NCI-H1417 treated with DMSO at 0.1 percent for 48 hours (cell line): ENCODE data around the gene PKNOX1.
"Not testable (repeated sequence)": the region's sequence is repeated elsewhere in the genome, so short reads cannot be mapped to it uniquely, and the experiment has no call there.

Experiments used
- DNase-seq: peaks from one replicate; lab custom pipeline; 2025; lab: John Stamatoyannopoulos, UW

The PKNOX1 gene

GRCh38 chr21:42986125-42986783 is 11.9 kb downstream of the PKNOX1 start:
- DNase-seq, result no peak

DNA sequence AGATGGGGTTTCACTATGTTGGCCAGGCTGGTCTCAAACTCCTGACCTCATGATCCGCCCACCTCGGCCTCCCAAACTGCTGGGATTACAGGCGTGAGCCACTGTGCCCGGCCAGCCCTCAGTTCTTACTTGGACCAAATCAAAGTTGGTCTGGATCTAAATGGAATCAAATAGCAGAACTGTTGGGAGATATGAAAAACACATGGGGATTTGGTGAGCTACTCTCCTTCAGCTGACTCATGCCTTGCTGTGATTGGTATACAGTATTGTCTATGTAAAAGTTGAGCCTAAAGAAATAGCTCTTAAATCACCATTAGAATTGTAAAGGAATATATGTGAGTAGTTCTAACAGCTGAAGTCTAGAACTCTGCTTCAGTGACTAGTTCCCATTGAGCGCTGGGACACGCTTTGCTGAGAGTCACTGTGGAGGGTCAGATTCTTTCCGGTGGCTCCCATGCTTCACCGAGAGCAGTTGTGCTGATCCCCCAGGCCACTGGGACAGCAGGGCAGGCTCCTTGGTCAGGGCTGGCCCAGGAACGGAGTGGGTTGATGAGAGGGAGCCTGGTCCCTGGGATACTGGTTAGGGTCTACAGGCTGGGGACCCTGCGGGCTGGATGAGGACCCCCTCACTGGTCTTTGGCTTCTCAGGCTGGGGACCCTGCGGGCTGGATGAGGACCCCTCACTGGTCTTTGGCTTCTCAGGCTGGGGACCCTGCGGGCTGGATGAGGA is 14.0 kb downstream of the PKNOX1 start:
- DNase-seq, result no peak

GRCh38 chr21:42989370-42989769 is 15.0 kb downstream of the PKNOX1 start:
- DNase-seq, result not testable (repeated sequence)

DNA sequence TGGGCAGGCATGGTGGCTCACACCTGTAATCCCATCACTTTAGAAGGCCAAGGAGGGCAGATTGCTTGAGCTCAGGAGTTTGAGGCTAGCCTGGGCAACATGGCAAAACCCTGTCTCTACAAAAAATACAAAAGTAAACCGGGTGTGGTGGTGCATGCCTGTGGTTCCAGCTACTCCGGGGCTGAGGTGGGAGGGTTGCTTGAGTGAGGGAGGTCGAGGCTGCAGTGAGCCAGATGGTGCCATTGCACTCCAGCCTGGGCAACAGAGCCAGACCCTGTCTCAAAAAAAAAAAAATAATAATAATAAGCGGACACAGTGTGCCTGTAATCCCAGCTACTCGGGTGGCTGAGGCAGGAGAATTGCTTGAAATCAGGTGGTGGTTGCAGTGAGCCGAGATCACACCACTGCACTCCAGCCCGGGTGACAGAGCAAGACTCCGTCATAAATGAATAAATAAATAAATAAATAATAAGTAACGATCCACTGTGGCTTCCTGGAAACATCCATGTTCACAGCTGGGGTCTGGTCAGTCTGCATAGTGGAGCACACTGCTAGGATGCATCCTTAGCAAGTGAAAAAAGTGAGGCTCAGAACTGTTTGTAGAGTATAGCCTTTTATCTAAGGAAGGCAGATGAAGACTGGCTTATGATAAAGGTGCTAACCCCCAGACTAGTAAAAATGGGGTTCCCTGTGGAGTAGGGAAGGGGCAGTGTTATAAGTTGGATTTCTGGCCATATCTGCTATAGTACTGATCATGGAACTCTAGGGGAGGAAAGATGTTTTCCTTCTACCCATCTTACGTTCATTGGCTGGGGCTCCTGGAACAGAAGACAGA is 15.7 kb downstream of the PKNOX1 start:
- no peak for DNase-seq

- DNase-seq, result no peak
Observed at GRCh38 chr21:42991992-42992740, 17.8 kb downstream of the PKNOX1 start.

DNA sequence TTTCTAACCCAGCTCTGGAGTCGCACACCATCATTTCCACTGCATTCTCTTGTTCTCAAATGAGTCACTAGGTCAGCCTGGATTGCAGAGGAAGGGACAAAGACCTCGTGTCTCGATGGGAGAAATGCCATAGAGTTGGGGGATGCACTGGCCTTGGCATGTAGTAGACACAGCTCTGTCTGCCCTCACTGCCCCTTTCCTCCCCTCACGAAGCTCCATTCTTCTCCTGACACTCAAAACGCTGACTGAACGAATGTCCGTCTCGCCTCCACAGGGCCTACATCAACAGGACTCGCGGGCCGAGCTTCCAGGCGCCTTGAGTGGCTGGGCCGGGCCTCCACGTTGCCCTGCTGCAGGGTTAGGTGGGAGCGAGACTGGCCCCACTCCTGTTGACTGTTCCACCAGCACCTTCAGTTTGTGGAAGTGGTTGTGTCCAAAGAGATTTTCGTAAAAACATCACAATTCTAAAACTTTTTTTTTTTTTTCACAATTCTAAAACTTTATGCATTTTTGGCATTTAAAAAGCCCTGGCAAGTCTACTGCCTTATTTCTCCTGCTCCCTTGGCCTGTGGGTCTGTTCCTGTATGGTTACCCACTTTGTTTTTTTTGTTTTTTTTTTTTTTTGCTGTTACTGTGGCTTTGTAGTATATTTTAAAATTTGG is 18.8 kb downstream of the PKNOX1 start:
- no peak for DNase-seq

DNA sequence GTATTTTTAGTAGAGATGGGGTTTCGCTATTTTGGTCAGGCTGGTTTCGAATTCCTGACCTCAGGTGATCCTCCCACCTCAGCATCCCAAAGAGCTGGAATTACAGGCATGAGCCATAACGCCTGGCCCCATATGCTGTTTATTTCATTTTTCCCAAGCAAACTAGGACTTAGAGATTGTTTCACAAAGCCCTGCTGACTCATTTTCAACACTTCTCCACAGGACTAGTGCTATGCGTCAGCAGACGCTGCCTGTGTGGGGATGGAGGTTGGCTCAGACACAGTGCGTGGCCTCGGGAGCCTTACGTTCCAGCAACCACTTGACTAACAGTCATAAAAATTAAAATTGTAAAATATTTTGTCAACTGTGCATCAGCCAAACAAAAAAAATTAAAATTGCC is 22.7 kb downstream of the PKNOX1 start:
- no peak for DNase-seq

- DNase-seq, result not testable (repeated sequence)
Observed at GRCh38 chr21:42997983-42998382, 23.6 kb downstream of the PKNOX1 start.

DNA sequence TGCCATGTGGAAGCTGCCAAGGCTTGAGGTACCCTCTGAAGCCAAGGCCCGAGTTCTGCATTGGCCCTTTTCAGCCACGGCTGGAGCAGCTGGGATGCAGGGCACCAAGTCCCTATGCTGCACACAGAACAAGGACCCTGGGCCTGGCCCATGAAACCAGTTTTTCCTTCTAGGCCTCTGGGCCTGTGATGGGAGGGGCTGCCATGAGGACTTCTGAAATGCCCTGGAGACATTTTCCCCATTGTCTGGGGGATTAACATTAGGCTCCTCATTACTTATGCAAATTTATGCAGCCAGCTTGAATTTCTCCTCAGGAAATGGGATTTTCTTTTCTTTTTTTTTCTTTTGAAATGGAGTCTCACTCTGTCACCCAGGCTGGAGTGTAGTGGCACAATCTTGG is 24.8 kb downstream of the PKNOX1 start:
- DNase-seq, result not testable (repeated sequence)

DNA sequence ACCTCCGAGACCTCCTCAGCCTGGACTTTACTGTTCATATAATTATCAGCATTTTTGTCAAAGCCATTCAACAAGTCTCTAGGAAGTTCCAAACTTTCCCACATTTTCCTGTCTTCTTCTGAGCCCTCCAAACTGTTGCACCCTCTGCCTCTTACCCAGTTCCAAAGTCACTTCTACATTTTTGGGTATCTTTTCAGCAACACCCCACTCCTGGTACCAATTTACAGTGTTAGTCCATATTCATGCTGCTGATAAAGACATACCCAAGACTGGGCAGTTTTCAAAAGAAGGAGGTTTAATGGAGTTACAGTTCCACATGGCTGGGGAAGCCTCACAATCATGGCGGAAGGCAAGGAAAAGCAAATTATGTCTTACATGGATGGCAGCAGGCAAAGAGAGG is 25.7 kb downstream of the PKNOX1 start:
- not testable (repeated sequence) for DNase-seq

DNA sequence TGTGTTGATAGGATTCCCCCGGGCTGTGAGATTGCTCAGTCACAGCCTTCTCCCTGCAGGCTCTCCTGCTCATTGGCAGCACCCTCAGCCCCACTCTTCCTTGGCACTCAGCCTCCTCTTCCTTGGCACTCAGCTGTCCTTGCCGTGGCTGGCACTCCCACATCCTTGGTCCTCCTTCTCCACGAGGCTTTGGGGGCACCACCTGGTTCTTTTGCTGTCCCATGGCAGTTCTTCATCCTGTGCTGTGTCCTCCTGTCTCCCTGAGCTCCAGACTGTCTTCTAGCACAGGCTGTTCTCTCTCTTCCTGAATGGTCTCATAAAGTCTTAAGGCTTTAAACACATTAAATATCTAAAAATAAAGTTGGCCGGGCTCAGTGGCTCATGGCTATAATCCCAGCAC is 27.0 kb downstream of the PKNOX1 start:
- DNase-seq, result no peak

DNA sequence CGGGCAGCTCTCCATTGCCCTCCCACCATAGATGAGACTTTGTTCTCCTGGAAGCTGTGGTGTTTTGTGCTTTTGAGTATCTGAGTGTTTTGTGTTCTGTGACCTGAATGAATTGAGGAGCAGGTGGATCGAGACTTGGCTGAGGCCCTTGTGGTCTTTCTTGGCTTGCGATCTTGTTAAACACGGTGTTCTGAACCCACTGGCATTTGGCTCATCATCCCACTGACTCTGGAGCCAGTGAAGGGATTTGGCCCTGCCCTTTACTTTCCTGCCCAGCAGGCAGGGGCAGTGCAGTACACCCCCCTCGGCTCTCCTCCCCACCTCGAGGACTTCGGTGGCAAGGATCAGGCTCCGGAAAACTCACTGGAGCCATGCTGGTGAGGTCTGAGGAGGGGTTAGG is 30.6 kb downstream of the PKNOX1 start:
- DNase-seq, result no peak

GRCh38 chr21:43005635-43006034 is 31.3 kb downstream of the PKNOX1 start:
- DNase-seq, result no peak

DNA sequence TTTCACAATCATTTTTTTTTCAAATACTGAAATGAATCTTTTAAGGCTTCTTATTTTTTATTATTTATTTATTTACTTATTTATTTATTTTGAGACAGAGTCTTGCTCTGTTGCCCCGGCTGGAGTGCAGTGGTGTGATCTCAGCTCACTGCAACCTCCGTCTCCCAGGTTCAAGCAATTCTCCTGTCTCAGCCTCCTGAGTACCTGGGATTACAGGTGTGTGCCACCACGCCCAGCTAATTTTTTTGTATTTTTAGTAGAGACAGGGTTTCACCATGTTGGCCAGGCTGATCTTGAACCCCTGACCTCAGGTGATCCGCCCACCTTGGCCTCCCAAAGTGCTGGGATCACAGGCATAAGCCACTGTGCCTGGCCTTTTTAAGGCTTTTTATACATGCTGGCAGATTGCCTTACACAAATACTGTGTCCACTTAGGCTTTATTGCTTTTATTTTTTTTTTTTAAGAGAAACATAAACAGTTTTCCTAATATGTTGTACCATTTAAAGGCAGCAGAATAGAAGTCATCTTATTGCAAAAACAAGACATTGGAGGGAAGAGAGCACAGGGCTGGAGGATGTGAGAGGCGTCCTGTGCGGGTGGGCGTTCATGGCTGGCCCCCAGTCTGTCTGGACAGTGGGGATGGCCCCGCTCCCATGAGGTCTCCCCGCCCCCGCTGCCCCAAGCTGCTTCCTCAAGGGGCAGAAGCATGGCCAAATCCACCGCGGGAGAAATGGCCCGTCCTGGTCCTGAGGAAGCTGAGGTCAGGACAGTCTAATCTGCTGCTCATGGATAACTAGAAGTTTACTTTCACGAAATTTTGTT is 31.9 kb downstream of the PKNOX1 start:
- not testable (repeated sequence) for DNase-seq

GRCh38 chr21:43006874-43007208 is 32.5 kb downstream of the PKNOX1 start:
- no peak for DNase-seq

DNA sequence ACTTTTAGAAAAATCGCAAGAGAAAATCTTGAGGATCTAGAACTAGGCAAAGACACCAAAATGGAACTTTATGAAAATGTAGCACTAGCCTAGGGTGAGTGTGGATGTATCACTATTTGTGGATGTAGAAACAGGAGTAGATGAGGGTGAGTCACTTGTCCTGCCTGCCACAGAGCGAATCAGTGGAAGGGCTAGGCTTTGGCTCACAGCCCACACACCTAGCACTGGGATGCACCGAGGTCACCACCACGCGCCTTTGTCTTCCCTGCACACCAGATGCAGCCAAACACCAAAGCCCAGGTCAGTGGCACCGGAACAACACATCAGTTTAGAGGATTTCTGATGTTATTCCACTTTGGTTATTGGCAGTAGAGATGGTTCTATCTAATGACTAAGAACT is 38.2 kb downstream of the PKNOX1 start:
- DNase-seq, result no peak

DNA sequence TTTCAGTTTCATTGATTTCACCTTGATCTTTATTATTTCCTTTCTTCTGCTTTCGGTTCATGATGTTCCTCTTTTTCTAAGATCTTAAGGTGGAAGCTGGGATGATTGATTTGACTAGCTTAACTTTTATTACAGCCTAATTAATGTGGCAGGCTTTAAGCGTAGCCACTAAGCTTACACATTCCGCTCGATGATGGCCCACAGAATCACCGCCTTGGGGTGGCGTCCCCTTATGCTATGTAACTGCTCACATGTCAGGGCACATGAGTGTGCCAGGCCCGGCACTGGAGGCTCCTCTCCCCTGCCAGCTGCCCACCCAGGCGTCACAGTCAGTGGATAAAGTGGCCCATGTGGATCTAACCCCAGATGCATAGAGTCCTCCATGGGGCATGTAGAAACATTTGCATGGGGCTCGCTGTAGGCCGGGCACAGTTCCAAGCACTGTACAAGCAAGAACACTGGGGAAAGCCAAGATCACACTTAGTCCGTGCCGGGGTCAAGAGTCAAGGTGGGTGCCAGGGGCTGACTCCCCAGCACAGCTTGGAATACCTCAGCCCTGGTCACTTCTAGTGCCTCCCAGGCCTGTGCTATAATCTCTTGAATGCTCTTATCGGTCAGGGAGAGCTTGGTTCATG is 41.7 kb downstream of the PKNOX1 start:
- no peak for DNase-seq

DNA sequence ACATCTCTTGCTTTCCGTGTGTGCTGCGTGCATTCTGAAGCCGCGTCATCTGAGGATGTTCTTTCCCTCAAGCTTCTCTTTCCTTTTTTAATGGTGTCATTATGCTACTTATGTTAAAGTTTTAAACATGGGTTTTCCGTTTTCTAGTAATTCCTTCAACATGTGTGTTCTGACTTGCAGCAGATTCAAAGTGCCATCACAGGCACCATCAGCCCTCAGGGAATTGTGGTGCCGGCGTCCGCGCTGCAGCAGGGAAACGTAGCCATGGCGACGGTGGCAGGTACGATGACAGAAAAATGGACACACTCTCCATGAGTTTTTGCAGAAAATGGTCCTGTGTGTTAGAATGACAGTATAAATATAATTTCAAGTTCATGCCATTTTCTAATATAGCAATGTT is 42.4 kb downstream of the PKNOX1 start:
- DNase-seq, result no peak

- no peak for DNase-seq
Observed at GRCh38 chr21:43018519-43018918, 44.2 kb downstream of the PKNOX1 start.

- DNase-seq, result no peak
Observed at GRCh38 chr21:43020177-43020576, 45.8 kb downstream of the PKNOX1 start.
